SK-N-SH treated with all-trans-retinoic acid at 6 μM for 48 hours (cell line): ENCODE measurements around the gene FOSL1.

Experiments
- ISL1 ChIP-seq: fragments of 250-450 bp; sonication (Bioruptor Pico); IDR thresholded peaks from 2 replicates; pipeline ENCODE4 v2.1.2; 2022; ENCODE audit warnings: mild to moderate bottlenecking, moderate library complexity
- PATZ1 ChIP-seq: fragments of 250-450 bp; sonication (Bioruptor Pico); IDR thresholded peaks from 2 replicates; pipeline ENCODE4 v1.8.0; 2020; ENCODE audit warnings: mild to moderate bottlenecking, moderate library complexity, borderline replicate concordance
- SNAI2 ChIP-seq: fragments of 250-450 bp; sonication (Bioruptor Pico); IDR thresholded peaks from 2 replicates; pipeline ENCODE4 v1.5.0; 2020; ENCODE audit warnings: mild to moderate bottlenecking, moderate library complexity
- ZC3H10 ChIP-seq: fragments of 250-450 bp; sonication (Bioruptor Pico); IDR thresholded peaks from 2 replicates; pipeline ENCODE4 v1.5.1; 2021; ENCODE audit warnings: mild to moderate bottlenecking, moderate library complexity
- ZFP3 ChIP-seq: fragments of 250-450 bp; sonication (Bioruptor Pico); IDR thresholded peaks from 2 replicates; pipeline ENCODE4 v1.5.0; 2020; ENCODE audit warnings: mild to moderate bottlenecking, moderate library complexity
- ZNF70 ChIP-seq: fragments of 450-650 bp; formaldehyde crosslinking; IDR thresholded peaks from 2 replicates; pipeline ENCODE4 v1.5.0; 2020; ENCODE audit warnings: mild to moderate bottlenecking, moderate library complexity
- TF ChIP-seq, protein P1 (sequence below): fragments of 250-450 bp; sonication (Bioruptor Pico); IDR thresholded peaks from 2 replicates; pipeline ENCODE4 v1.5.1; 2020; ENCODE audit warnings: low read depth, mild to moderate bottlenecking, moderate library complexity
- TF ChIP-seq, protein P2 (sequence below): fragments of 250-450 bp; sonication (Bioruptor Pico); IDR thresholded peaks from 2 replicates; pipeline ENCODE4 v1.5.0; 2020; ENCODE audit warnings: mild to moderate bottlenecking, moderate library complexity

GRCh38 chr11:65892661-65893317, 7.4 kb downstream of the FOSL1 start:
- TF ChIP-seq ZFP3 (CRISPR knock-in tag) (no peak), ISL1 (no peak), ZNF70 (CRISPR knock-in tag) (no peak), PATZ1 (CRISPR knock-in tag) (no peak), SNAI2 (no peak), ZC3H10 (CRISPR knock-in tag) (no peak)
- TF ChIP-seq, protein P1, sequence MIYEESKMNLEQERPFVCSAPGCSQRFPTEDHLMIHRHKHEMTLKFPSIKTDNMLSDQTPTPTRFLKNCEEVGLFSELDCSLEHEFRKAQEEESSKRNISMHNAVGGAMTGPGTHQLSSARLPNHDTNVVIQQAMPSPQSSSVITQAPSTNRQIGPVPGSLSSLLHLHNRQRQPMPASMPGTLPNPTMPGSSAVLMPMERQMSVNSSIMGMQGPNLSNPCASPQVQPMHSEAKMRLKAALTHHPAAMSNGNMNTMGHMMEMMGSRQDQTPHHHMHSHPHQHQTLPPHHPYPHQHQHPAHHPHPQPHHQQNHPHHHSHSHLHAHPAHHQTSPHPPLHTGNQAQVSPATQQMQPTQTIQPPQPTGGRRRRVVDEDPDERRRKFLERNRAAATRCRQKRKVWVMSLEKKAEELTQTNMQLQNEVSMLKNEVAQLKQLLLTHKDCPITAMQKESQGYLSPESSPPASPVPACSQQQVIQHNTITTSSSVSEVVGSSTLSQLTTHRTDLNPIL = no peak
- TF ChIP-seq, protein P2, sequence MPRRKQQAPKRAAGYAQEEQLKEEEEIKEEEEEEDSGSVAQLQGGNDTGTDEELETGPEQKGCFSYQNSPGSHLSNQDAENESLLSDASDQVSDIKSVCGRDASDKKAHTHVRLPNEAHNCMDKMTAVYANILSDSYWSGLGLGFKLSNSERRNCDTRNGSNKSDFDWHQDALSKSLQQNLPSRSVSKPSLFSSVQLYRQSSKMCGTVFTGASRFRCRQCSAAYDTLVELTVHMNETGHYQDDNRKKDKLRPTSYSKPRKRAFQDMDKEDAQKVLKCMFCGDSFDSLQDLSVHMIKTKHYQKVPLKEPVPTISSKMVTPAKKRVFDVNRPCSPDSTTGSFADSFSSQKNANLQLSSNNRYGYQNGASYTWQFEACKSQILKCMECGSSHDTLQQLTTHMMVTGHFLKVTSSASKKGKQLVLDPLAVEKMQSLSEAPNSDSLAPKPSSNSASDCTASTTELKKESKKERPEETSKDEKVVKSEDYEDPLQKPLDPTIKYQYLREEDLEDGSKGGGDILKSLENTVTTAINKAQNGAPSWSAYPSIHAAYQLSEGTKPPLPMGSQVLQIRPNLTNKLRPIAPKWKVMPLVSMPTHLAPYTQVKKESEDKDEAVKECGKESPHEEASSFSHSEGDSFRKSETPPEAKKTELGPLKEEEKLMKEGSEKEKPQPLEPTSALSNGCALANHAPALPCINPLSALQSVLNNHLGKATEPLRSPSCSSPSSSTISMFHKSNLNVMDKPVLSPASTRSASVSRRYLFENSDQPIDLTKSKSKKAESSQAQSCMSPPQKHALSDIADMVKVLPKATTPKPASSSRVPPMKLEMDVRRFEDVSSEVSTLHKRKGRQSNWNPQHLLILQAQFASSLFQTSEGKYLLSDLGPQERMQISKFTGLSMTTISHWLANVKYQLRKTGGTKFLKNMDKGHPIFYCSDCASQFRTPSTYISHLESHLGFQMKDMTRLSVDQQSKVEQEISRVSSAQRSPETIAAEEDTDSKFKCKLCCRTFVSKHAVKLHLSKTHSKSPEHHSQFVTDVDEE (CRISPR knock-in tag) = no peak
